ENCODE data around the gene ELMO3. TPM values are rescaled to one million over a fixed set of nuclear protein-coding genes. Genes with fewer than 3 reads are reported as not detected.
A peak's percentile ranks its signal among the peaks of the same experiment; 100 is the strongest.

Gene ELMO3
- total RNA-seq, 2 donors from 2014 or later = 24.1 to 40.5 TPM

GRCh38 chr16:67164599-67165061 is 34.3 kb upstream of the ELMO3 start, which contains the start of gene HSF4:
TSS of gene HSF4 (plus strand) at chr16:67164745. CDS start at chr16:67164812, 67 bp downstream.
- peak; percentile 10 for ATAC-seq
- Histone ChIP-seq H3K36me3 (replicated peaks in 1 of 2; ENCODE audit: insufficient read depth in 1 of 2, low read depth in 2 of 2) (no peaks in the 10 kb centered on the region), H3K27ac (peak within 1 kb of the TSS in 2 of 4 donors; percentile 13 to 20), H3K4me3 (no peak within 1 kb of the TSS), H3K27me3 (no peaks in the 10 kb centered on the region), H3K9me3 (no peaks in the 10 kb centered on the region), H3K4me1 (peaks cover 58% of the 10 kb centered on the region)
- intact Hi-C loops (cut with DNase I) = no loop called here
- TF ChIP-seq CTCF (IDR thresholded peaks at IDR 0.05) (no peak), POLR2A (IDR thresholded peaks at IDR 0.05) (peak in 2 of 3 donors; percentile 11 to 29)
- DNase-seq = peak in 3 of 4 donors; percentile 58 to 64 (median 62)
- 2% methylated on average over 40 of the region's 41 CpGs; no CpG with 5 or more reads in 1 of the 2 donors for WGBS, 2 donors

- H3K27ac ChIP-seq = no peak overlapping the region
- ATAC-seq (no peak), DNase-seq (no peak)
- H3K4me3 ChIP-seq = no peak overlapping the region
- intact Hi-C loops (cut with DNase I) = no loop called here
- peaks cover 63% of the 10 kb centered on the region for H3K4me1 ChIP-seq
- TF ChIP-seq CTCF (IDR thresholded peaks at IDR 0.05) = no peak
- TF ChIP-seq POLR2A (IDR thresholded peaks at IDR 0.05) = no peak
- no peaks in the 10 kb centered on the region for H3K9me3 ChIP-seq
- H3K36me3 ChIP-seq (replicated peaks in 1 of 2; ENCODE audit: insufficient read depth in 1 of 2, low read depth in 2 of 2) = no peaks in the 10 kb centered on the region
- no peaks in the 10 kb centered on the region for H3K27me3 ChIP-seq
- 37 to 64% methylated on average over 30 to 80 of the region's 85 CpGs for WGBS, 2 donors
Observed at GRCh38 chr16:67165121-67166078, 33.5 kb upstream of the ELMO3 start.

- TF ChIP-seq CTCF (IDR thresholded peaks at IDR 0.05) (no peak), POLR2A (IDR thresholded peaks at IDR 0.05) (no peak)
- intact Hi-C loops (cut with DNase I) = no loop called here
- no peaks in the 10 kb centered on the region for H3K9me3 ChIP-seq
- DNase-seq = no peak
- peaks cover 66% of the 10 kb centered on the region for H3K4me1 ChIP-seq
- no peak overlapping the region for H3K4me3 ChIP-seq
- H3K36me3 ChIP-seq (replicated peaks in 1 of 2; ENCODE audit: insufficient read depth in 1 of 2, low read depth in 2 of 2) = no peaks in the 10 kb centered on the region
- no peak for ATAC-seq
- no peak overlapping the region for H3K27ac ChIP-seq
- 60 to 82% methylated on average over 13 to 18 of the region's 18 CpGs for whole genome bisulfite sequencing, 2 donors
- no peaks in the 10 kb centered on the region for H3K27me3 ChIP-seq
Observed at GRCh38 chr16:67166110-67166547, 32.8 kb upstream of the ELMO3 start.

GRCh38 chr16:67166598-67167168 is 32.2 kb upstream of the ELMO3 start:
- no peak for DNase-seq
- Histone ChIP-seq H3K36me3 (replicated peaks in 1 of 2; ENCODE audit: insufficient read depth in 1 of 2, low read depth in 2 of 2) (no peaks in the 10 kb centered on the region), H3K27ac (no peak overlapping the region), H3K27me3 (no peaks in the 10 kb centered on the region), H3K4me3 (no peak overlapping the region), H3K9me3 (no peaks in the 10 kb centered on the region), H3K4me1 (peaks cover 64% of the 10 kb centered on the region)
- intact Hi-C loops (cut with DNase I) = no loop called here
- ATAC-seq = no peak
- TF ChIP-seq CTCF (IDR thresholded peaks at IDR 0.05) (no peak), POLR2A (IDR thresholded peaks at IDR 0.05) (no peak)
- WGBS, 2 donors = 80 to 86% methylated on average over 4 to 5 of the region's 5 CpGs
